PC-9 (cell line): ENCODE results near the gene LRMDA. TPM values are rescaled to one million over a fixed set of nuclear protein-coding genes. Genes with fewer than 3 reads are reported as not detected.

Source experiments
- BruUV-seq: library from RNA; stranded (reverse); fragments of 400-500 nt; replicated peaks from 2 replicates; lab custom pipeline; 2021; lab: Mats Ljungman, UMichigan
- CTCF ChIA-PET: fragments of 300-600 bp; sonication (Branson Sonifier 250); formaldehyde crosslinking; loops from one replicate; lab custom pipeline; 2022; ENCODE audit warnings: antibody characterized with exemption; lab: Charles Lee
- POLR2A ChIA-PET: fragments of 300-600 bp; sonication (Branson Sonifier 250); formaldehyde crosslinking; loops from one replicate; lab custom pipeline; 2022; ENCODE audit warnings: antibody characterized with exemption; ENCODE audit not compliant: unreplicated experiment; lab: Charles Lee
- DNase-seq, 2 experiments: peaks; one replicate each; pipeline versions ENCODE4 v3.0.0 to v3.0.0-alpha.2; 2015 to 2022; ENCODE audit warnings: mixed read lengths in 1 of 2
- H2AFZ ChIP-seq: fragments of 200-600 bp; sonication (generic); 2 replicates; pipeline ENCODE4 v1.8.1; 2017; ENCODE audit warnings: antibody characterized with exemption
- H3F3A ChIP-seq: fragments of 200-600 bp; sonication (generic); 2 replicates; pipeline ENCODE4 v1.8.1; 2017; ENCODE audit warnings: antibody characterized with exemption, mild to moderate bottlenecking, low read depth; ENCODE audit not compliant: insufficient read depth
- H3K27ac ChIP-seq: fragments of 200-600 bp; sonication (generic); 2 replicates; pipeline ENCODE4 v1.6.1; 2016; ENCODE audit warnings: mixed run types
- H3K27me3 ChIP-seq: fragments of 200-600 bp; sonication (generic); 2 replicates; pipeline ENCODE4 v1.6.1; 2016; ENCODE audit warnings: low read depth, mixed run types; ENCODE audit not compliant: insufficient read depth
- H3K36me3 ChIP-seq: fragments of 200-600 bp; sonication (generic); 2 replicates; pipeline ENCODE4 v1.6.1; 2016; ENCODE audit warnings: low read depth, mixed run types
- H3K4me1 ChIP-seq: fragments of 200-600 bp; sonication (generic); replicated peaks from 2 replicates; pipeline ENCODE4 v1.6.1; 2016; ENCODE audit warnings: mixed run types; ENCODE audit not compliant: insufficient read depth
- H3K4me2 ChIP-seq: fragments of 200-600 bp; sonication (generic); 2 replicates; pipeline ENCODE4 v1.6.1; 2017; ENCODE audit warnings: mixed run types
- H3K4me3 ChIP-seq: fragments of 200-600 bp; sonication (generic); 2 replicates; pipeline ENCODE4 v1.6.1; 2016; ENCODE audit warnings: mixed run types
- H3K79me2 ChIP-seq: fragments of 200-600 bp; sonication (generic); 2 replicates; pipeline ENCODE4 v1.6.1; 2017; ENCODE audit warnings: low read depth, mixed run types
- H3K9me2 ChIP-seq: fragments of 200-600 bp; sonication (generic); 2 replicates; pipeline ENCODE4 v1.8.1; 2017; ENCODE audit warnings: mild to moderate bottlenecking; ENCODE audit not compliant: insufficient read depth
- H3K9me3 ChIP-seq: fragments of 200-600 bp; sonication (generic); 2 replicates; pipeline ENCODE4 v1.8.1; 2016; ENCODE audit warnings: low read depth; ENCODE audit not compliant: insufficient read depth
- H4K20me1 ChIP-seq: fragments of 200-600 bp; sonication (generic); 2 replicates; pipeline ENCODE4 v1.8.1; 2017; ENCODE audit not compliant: insufficient read depth
- CTCF ChIP-seq: fragments of 200-600 bp; sonication (generic); conservative IDR thresholded peaks from 2 replicates; pipeline ENCODE4 v1.6.1; 2017; ENCODE audit warnings: mixed run types, antibody characterized with exemption, mild to moderate bottlenecking, moderate library complexity
- EZH2 ChIP-seq: fragments of 200-600 bp; sonication (generic); IDR thresholded peaks from 2 replicates; pipeline ENCODE4 v1.8.0; 2017; ENCODE audit warnings: antibody characterized with exemption, low read depth
- intact Hi-C: fragments of 100-400 bp; cut with micrococcal nuclease; formaldehyde crosslinking; loops from one replicate; pipeline ENCODE4 v1.10.0; 2022; ENCODE audit not compliant: unreplicated experiment
- total RNA-seq: library from RNA; stranded (reverse); gene quantifications from 2 replicates; pipeline ENCODE4 v1.2.3, GENCODE V29; 2021

LRMDA gene
- total RNA-seq, 1 experiment from 2014 or later: not detected

GRCh38 chr10:75665707-75666106 lies 234.3 kb downstream of the LRMDA start:
- intact Hi-C loops: no loop called here
- H3K27me3 ChIP-seq: no peaks in the 10 kb centered on the region
- TF ChIP-seq EZH2 (no peak), CTCF (no peak)
- BruUV-seq: no TSS peak
- ChIA-PET CTCF (no interaction called here), POLR2A (no interaction called here)
- no peaks in the 10 kb centered on the region for H3K4me1 ChIP-seq
- no peak overlapping the region for H3K4me2 ChIP-seq
- no peaks in the 10 kb centered on the region; the same call in 1 of the 2 replicates for H3K9me2 ChIP-seq
- no peaks in the 10 kb centered on the region for H3K36me3 ChIP-seq
- H3K9me3 ChIP-seq: 0 out of 2 replicates have a peak, but pooled peaks cover 3% of the 10 kb centered on the region
- H3K4me3 ChIP-seq: no peak overlapping the region
- no peak overlapping the region for H2AFZ ChIP-seq
- no peaks in the 10 kb centered on the region for H4K20me1 ChIP-seq
- no peak for DNase-seq
- H3K27ac ChIP-seq: no peak overlapping the region
- H3F3A ChIP-seq: no peaks in the 10 kb centered on the region
- H3K79me2 ChIP-seq: no peaks in the 10 kb centered on the region

GRCh38 chr10:75672111-75672671 lies 240.8 kb downstream of the LRMDA start:
- ChIA-PET CTCF (no interaction called here), POLR2A (no interaction called here)
- Histone ChIP-seq H2AFZ (no peak overlapping the region), H3K79me2 (no peaks in the 10 kb centered on the region), H3K27ac (no peak overlapping the region), H3K9me2 (no peaks in the 10 kb centered on the region; the same call in 1 of the 2 replicates), H3K4me2 (no peak overlapping the region), H3K36me3 (no peaks in the 10 kb centered on the region), H4K20me1 (no peaks in the 10 kb centered on the region), H3K4me3 (no peak overlapping the region), H3K9me3 (no peaks in the 10 kb centered on the region), H3K4me1 (no peaks in the 10 kb centered on the region), H3K27me3 (no peaks in the 10 kb centered on the region), H3F3A (no peaks in the 10 kb centered on the region)
- DNase-seq: no peak
- TF ChIP-seq CTCF (no peak), EZH2 (no peak)
- intact Hi-C loops: no loop called here
- BruUV-seq: no TSS peak

- BruUV-seq: no TSS peak
- Histone ChIP-seq H3K79me2 (no peaks in the 10 kb centered on the region), H3K4me2 (no peak overlapping the region), H4K20me1 (no peaks in the 10 kb centered on the region), H3K27ac (no peak overlapping the region), H2AFZ (no peak overlapping the region), H3K4me3 (no peak overlapping the region), H3K9me3 (no peaks in the 10 kb centered on the region), H3F3A (no peaks in the 10 kb centered on the region), H3K9me2 (no peaks in the 10 kb centered on the region; the same call in 1 of the 2 replicates), H3K36me3 (no peaks in the 10 kb centered on the region), H3K4me1 (no peaks in the 10 kb centered on the region), H3K27me3 (no peaks in the 10 kb centered on the region)
- intact Hi-C loops: no loop called here
- TF ChIP-seq CTCF: no peak
- no peak for TF ChIP-seq EZH2
- no peak for DNase-seq
- CTCF ChIA-PET: interaction anchor here (0.7 kb wide), 1 partner anchor 38 kb away, joined by 3 read pairs; no protein-coding TSS in a partner anchor
- POLR2A ChIA-PET: no interaction called here
These were observed 241.4 kb downstream of the LRMDA start for GRCh38 chr10:75672842-75673241.
